Measurements from ENCODE around the gene ITGA2B. TPM values are rescaled to one million over a fixed set of nuclear protein-coding genes. Genes with fewer than 3 reads are reported as not detected.
A peak's percentile ranks its signal among the peaks of the same experiment; 100 is the strongest.

The ITGA2B gene
- total and polyA plus RNA-seq, 2 of the 13 experiments (the other 11 are each of a cell fraction or from before 2014, with no cell fraction given), result 0.38 to 1.1 TPM

DNA sequence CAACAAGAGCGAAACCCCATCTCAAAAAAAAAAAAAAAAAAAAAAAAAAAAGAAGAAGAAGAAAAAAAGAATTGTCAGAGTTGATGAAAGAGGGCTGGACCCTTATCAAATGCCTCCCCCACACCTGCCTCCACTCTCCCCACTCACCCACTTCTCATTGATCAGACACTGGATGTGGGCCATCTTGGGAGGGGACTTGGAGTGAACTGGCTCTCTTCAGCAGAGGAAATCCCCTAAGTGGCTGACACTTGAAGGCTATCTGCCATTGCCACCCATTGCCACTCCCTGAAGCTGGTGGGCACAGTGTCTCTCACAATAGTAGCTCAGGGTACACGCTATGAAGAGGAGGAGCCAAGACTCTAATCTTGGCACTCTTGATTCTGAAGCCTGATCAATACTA lies 1.6 kb downstream of the ITGA2B start:
- ChIA-PET POLR2A (no interaction called here), CTCF (ENCODE audit: low intra/inter-chr PET ratio, low total read pairs) (no interaction called here)
- Histone ChIP-seq H3K79me2 (ENCODE audit: insufficient read depth, low read length) (no peaks in the 10 kb centered on the region), H3K36me3 (replicated peaks in 1 of 2; ENCODE audit: control insufficient read depth in 1 of 2, insufficient read depth in 2 of 2, low read length in 2 of 2) (no peaks in the 10 kb centered on the region), H3K27me3 (ENCODE audit: control insufficient read depth in 1 of 2, insufficient read depth in 2 of 2, low read length in 2 of 2) (peaks cover 9 to 33% of the 10 kb centered on the region in 2 experiments; a peak in 4 of 5 replicates), H3K9ac (ENCODE audit: insufficient read depth, low read depth, low read length) (no peak overlapping the region), H4K20me1 (ENCODE audit: insufficient read depth, low read length) (no peaks in the 10 kb centered on the region), H3K9me3 (ENCODE audit: low read length) (no peaks in the 10 kb centered on the region), H3K4me1 (ENCODE audit: insufficient read depth, low read length) (peaks cover 38% of the 10 kb centered on the region), H3K4me3 (replicated peaks in 1 of 3; ENCODE audit: insufficient read depth in 1 of 3, low read depth in 2 of 3, low read length in 3 of 3) (no peak overlapping the region), H3K4me2 (ENCODE audit: low read depth, low read length) (no peak overlapping the region), H3K27ac (ENCODE audit: extremely low read length, insufficient read depth, low read length) (no peak overlapping the region), H2AFZ (ENCODE audit: low read length) (no peak overlapping the region)
- intact Hi-C loops (cut with micrococcal nuclease; ENCODE audit: unreplicated experiment), result no loop called here
- no TSS peak for BruUV-seq (replicated peaks)
- TF ChIP-seq ARNT2 (CRISPR knock-in tag; IDR thresholded peaks at IDR 0.05; ENCODE audit: low read depth) (no peak), ZNF567 (CRISPR knock-in tag; IDR thresholded peaks at IDR 0.05; ENCODE audit: borderline replicate concordance) (no peak), ZNF343 (CRISPR knock-in tag; IDR thresholded peaks at IDR 0.05) (no peak)
- WGBS (ENCODE audit: low lambda C conversion rate), result 47% methylated on average over 2 of the region's 2 CpGs
- FAIRE-seq (no peak), DNase-seq (ENCODE audit: low spot score) (no peak), ATAC-seq (no peak)
- in situ Hi-C loops (cut with HindIII; ENCODE audit: extremely low pct_ligation_motif_present, low pct_unique_long_range_greater_than_20kb), result no loop called here

DNA sequence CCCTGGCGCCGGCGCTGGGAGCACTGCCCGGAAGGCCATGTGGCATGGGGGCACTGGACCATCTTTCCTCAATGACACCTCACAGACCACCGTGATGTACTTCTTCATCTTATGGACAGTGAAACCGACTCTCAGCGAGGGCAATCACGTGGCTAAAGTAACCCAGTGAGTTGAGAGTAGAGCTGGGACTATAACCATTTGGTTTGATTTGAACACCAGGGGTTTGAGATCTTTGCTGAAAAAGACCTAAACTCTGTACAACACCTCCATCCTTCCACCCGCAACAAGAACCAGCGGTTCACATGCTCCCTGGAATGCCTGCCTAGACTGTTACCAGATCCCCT lies 3.3 kb downstream of the ITGA2B start:
- CTCF ChIA-PET (ENCODE audit: low intra/inter-chr PET ratio, low total read pairs), result no interaction called here
- no peak overlapping the region for H3K27ac ChIP-seq (ENCODE audit: extremely low read length, insufficient read depth, low read length)
- in situ Hi-C loops (cut with HindIII; ENCODE audit: extremely low pct_ligation_motif_present, low pct_unique_long_range_greater_than_20kb), result no loop called here
- H3K4me2 ChIP-seq (ENCODE audit: low read depth, low read length), result peak overlapping the region; percentile 96
- no peaks in the 10 kb centered on the region for H3K79me2 ChIP-seq (ENCODE audit: insufficient read depth, low read length)
- H3K4me3 ChIP-seq (replicated peaks in 1 of 3; ENCODE audit: insufficient read depth in 1 of 3, low read depth in 2 of 3, low read length in 3 of 3), result peak overlapping the region; percentile 58 to 83 (median 61); a peak in 5 of 6 replicates
- H2AFZ ChIP-seq (ENCODE audit: low read length), result peak overlapping the region; percentile 13
- BruUV-seq (replicated peaks), result no TSS peak
- no peak overlapping the region for H3K9ac ChIP-seq (ENCODE audit: insufficient read depth, low read depth, low read length)
- H3K36me3 ChIP-seq (replicated peaks in 1 of 2; ENCODE audit: control insufficient read depth in 1 of 2, insufficient read depth in 2 of 2, low read length in 2 of 2), result no peaks in the 10 kb centered on the region
- intact Hi-C loops (cut with micrococcal nuclease; ENCODE audit: unreplicated experiment), result no loop called here
- no peaks in the 10 kb centered on the region for H3K9me3 ChIP-seq (ENCODE audit: low read length)
- ATAC-seq (no peak), DNase-seq (ENCODE audit: low spot score) (no peak), FAIRE-seq (peak; percentile 12)
- peaks cover 38% of the 10 kb centered on the region for H3K4me1 ChIP-seq (ENCODE audit: insufficient read depth, low read length)
- no peaks in the 10 kb centered on the region for H4K20me1 ChIP-seq (ENCODE audit: insufficient read depth, low read length)
- 82% methylated on average over 2 of the region's 10 CpGs for WGBS (ENCODE audit: low lambda C conversion rate)
- peaks cover 11 to 48% of the 10 kb centered on the region in 2 experiments for H3K27me3 ChIP-seq (ENCODE audit: control insufficient read depth in 1 of 2, insufficient read depth in 2 of 2, low read length in 2 of 2)
- POLR2A ChIA-PET, result interaction anchor here (0.5 to 1.6 kb wide), 2 partner anchors 14 to 811 kb away, joined by 3 to 6 read pairs; no protein-coding TSS in a partner anchor
- TF ChIP-seq, protein P1, sequence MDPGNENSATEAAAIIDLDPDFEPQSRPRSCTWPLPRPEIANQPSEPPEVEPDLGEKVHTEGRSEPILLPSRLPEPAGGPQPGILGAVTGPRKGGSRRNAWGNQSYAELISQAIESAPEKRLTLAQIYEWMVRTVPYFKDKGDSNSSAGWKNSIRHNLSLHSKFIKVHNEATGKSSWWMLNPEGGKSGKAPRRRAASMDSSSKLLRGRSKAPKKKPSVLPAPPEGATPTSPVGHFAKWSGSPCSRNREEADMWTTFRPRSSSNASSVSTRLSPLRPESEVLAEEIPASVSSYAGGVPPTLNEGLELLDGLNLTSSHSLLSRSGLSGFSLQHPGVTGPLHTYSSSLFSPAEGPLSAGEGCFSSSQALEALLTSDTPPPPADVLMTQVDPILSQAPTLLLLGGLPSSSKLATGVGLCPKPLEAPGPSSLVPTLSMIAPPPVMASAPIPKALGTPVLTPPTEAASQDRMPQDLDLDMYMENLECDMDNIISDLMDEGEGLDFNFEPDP (CRISPR knock-in tag; conservative IDR thresholded peaks at IDR 0.05), result 0 out of 2 replicates have a peak, but pooled peaks have one; percentile 42
- TF ChIP-seq ZNF883 (CRISPR knock-in tag; IDR thresholded peaks at IDR 0.05; ENCODE audit: not compliant biosample characterization), result no peak
- TF ChIP-seq, protein P2, sequence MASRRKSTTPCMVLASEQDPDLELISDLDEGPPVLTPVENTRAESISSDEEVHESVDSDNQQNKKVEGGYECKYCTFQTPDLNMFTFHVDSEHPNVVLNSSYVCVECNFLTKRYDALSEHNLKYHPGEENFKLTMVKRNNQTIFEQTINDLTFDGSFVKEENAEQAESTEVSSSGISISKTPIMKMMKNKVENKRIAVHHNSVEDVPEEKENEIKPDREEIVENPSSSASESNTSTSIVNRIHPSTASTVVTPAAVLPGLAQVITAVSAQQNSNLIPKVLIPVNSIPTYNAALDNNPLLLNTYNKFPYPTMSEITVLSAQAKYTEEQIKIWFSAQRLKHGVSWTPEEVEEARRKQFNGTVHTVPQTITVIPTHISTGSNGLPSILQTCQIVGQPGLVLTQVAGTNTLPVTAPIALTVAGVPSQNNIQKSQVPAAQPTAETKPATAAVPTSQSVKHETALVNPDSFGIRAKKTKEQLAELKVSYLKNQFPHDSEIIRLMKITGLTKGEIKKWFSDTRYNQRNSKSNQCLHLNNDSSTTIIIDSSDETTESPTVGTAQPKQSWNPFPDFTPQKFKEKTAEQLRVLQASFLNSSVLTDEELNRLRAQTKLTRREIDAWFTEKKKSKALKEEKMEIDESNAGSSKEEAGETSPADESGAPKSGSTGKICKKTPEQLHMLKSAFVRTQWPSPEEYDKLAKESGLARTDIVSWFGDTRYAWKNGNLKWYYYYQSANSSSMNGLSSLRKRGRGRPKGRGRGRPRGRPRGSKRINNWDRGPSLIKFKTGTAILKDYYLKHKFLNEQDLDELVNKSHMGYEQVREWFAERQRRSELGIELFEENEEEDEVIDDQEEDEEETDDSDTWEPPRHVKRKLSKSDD (CRISPR knock-in tag; IDR thresholded peaks at IDR 0.05; ENCODE audit: low read depth), result no peak
- 0 out of 2 replicates have a peak, but pooled peaks have one; percentile 9 for TF ChIP-seq ZFX (CRISPR knock-in tag; IDR thresholded peaks at IDR 0.05; ENCODE audit: low read depth)
- TF ChIP-seq SIN3A (IDR thresholded peaks at IDR 0.05; ENCODE audit: borderline replicate concordance, low read depth, low read length), result no peak
- TF ChIP-seq, protein P3, sequence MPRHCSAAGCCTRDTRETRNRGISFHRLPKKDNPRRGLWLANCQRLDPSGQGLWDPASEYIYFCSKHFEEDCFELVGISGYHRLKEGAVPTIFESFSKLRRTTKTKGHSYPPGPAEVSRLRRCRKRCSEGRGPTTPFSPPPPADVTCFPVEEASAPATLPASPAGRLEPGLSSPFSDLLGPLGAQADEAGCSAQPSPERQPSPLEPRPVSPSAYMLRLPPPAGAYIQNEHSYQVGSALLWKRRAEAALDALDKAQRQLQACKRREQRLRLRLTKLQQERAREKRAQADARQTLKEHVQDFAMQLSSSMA (CRISPR knock-in tag; IDR thresholded peaks at IDR 0.05), result 0 out of 2 replicates have a peak, but pooled peaks have one; percentile 8
- TF ChIP-seq, protein P4, sequence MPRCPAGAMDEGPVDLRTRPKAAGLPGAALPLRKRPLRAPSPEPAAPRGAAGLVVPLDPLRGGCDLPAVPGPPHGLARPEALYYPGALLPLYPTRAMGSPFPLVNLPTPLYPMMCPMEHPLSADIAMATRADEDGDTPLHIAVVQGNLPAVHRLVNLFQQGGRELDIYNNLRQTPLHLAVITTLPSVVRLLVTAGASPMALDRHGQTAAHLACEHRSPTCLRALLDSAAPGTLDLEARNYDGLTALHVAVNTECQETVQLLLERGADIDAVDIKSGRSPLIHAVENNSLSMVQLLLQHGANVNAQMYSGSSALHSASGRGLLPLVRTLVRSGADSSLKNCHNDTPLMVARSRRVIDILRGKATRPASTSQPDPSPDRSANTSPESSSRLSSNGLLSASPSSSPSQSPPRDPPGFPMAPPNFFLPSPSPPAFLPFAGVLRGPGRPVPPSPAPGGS (CRISPR knock-in tag; IDR thresholded peaks at IDR 0.05), result no peak
